WTC11 (cell line): ENCODE results near the gene POLR3A. TPM values are rescaled to one million over a fixed set of nuclear protein-coding genes. Genes with fewer than 3 reads are reported as not detected.

Experiments
- ATAC-seq: fragments of 200-7000 bp; cut with Tn5 transposase; 2 replicates; pipeline ENCODE4 v1.10.0; 2021; ENCODE audit warnings: mild to moderate bottlenecking, moderate library complexity
- CTCF ChIA-PET: fragments of 300-600 bp; sonication (Branson Sonifier 250); formaldehyde crosslinking; loops from one replicate; lab custom pipeline; 2021; ENCODE audit warnings: antibody characterized with exemption; lab: Charles Lee
- POLR2A ChIA-PET: fragments of 350-600 bp; sonication (Branson Sonifier 250); formaldehyde crosslinking; loops from one replicate; lab custom pipeline; 2021; ENCODE audit warnings: antibody characterized with exemption; lab: Charles Lee
- DNase-seq: peaks from one replicate; pipeline ENCODE4 v3.0.0; 2021; ENCODE audit warnings: low spot score
- H3K27ac Mint-ChIP-seq: 2 replicates; pipeline ENCODE4 v1.8.0; 2021; ENCODE audit warnings: mixed read lengths
- H3K27me3 Mint-ChIP-seq: 2 replicates; pipeline ENCODE4 v1.8.0; 2021; ENCODE audit warnings: low read depth, mild to moderate bottlenecking, moderate library complexity, mixed read lengths
- H3K36me3 Mint-ChIP-seq: 2 replicates; pipeline ENCODE4 v1.8.0; 2021; ENCODE audit warnings: mixed read lengths
- H3K4me1 Mint-ChIP-seq: 2 replicates; pipeline ENCODE4 v1.8.0; 2022; ENCODE audit warnings: mixed read lengths
- H3K4me3 Mint-ChIP-seq: 2 replicates; pipeline ENCODE4 v1.8.0; 2021; ENCODE audit warnings: mild to moderate bottlenecking, moderate library complexity, mixed read lengths
- H3K9me3 Mint-ChIP-seq: 2 replicates; pipeline ENCODE4 v1.8.0; 2021; ENCODE audit warnings: mixed read lengths
- AR ChIP-seq: fragments of 250-450 bp; sonication (Bioruptor Pico); IDR thresholded peaks from 2 replicates; pipeline ENCODE4 v1.9.0; 2021; ENCODE audit warnings: mild to moderate bottlenecking
- ELF4 ChIP-seq: sonication (generic); formaldehyde crosslinking; IDR thresholded peaks from 2 replicates; pipeline ENCODE4 v1.8.1; 2022; ENCODE audit warnings: low read depth, mild to moderate bottlenecking, moderate library complexity, missing genetic modification reagents
- EMX1 ChIP-seq: fragments of 250-450 bp; sonication (Bioruptor Pico); IDR thresholded peaks from 2 replicates; pipeline ENCODE4 v1.8.0; 2021; ENCODE audit warnings: mild to moderate bottlenecking
- ERG ChIP-seq: fragments of 250-450 bp; sonication (Bioruptor Pico); IDR thresholded peaks from 2 replicates; pipeline ENCODE4 v1.8.0; 2021; ENCODE audit warnings: mild to moderate bottlenecking
- FOXP4 ChIP-seq: sonication (generic); formaldehyde crosslinking; IDR thresholded peaks from 2 replicates; pipeline ENCODE4 v1.8.0; 2022; ENCODE audit warnings: mild to moderate bottlenecking, missing genetic modification reagents
- JUN ChIP-seq: sonication (generic); formaldehyde crosslinking; IDR thresholded peaks from 2 replicates; pipeline ENCODE4 v1.8.0; 2023; ENCODE audit warnings: mild to moderate bottlenecking, missing genetic modification reagents
- KAT7 ChIP-seq: sonication (generic); formaldehyde crosslinking; IDR thresholded peaks from 2 replicates; pipeline ENCODE4 v1.8.1; 2023; ENCODE audit warnings: missing genetic modification reagents, mild to moderate bottlenecking, borderline replicate concordance
- MYBL2 ChIP-seq: sonication (generic); formaldehyde crosslinking; IDR thresholded peaks from 2 replicates; pipeline ENCODE4 v1.8.1; 2023; ENCODE audit warnings: mild to moderate bottlenecking, moderate library complexity, missing genetic modification reagents
- NFATC4 ChIP-seq: fragments of 250-450 bp; sonication (Bioruptor Pico); IDR thresholded peaks from 2 replicates; pipeline ENCODE4 v1.9.0; 2021; ENCODE audit warnings: mild to moderate bottlenecking
- NFE2L1 ChIP-seq: sonication (generic); formaldehyde crosslinking; IDR thresholded peaks from 2 replicates; pipeline ENCODE4 v1.8.1; 2023; ENCODE audit warnings: missing genetic modification reagents
- PRRX2 ChIP-seq: fragments of 250-450 bp; sonication (Bioruptor Pico); IDR thresholded peaks from 2 replicates; pipeline ENCODE4 v1.8.0; 2021; ENCODE audit warnings: mild to moderate bottlenecking
- RELA ChIP-seq: sonication (generic); formaldehyde crosslinking; IDR thresholded peaks from 2 replicates; pipeline ENCODE4 v1.8.1; 2022; ENCODE audit warnings: missing genetic modification reagents, mild to moderate bottlenecking, borderline replicate concordance
- SMAD3 ChIP-seq: sonication (generic); formaldehyde crosslinking; IDR thresholded peaks from 2 replicates; pipeline ENCODE4 v1.8.0; 2022; ENCODE audit warnings: missing genetic modification reagents, mild to moderate bottlenecking, borderline replicate concordance
- TEAD1 ChIP-seq: sonication (generic); formaldehyde crosslinking; IDR thresholded peaks from 2 replicates; pipeline ENCODE4 v1.8.0; 2022; ENCODE audit warnings: mild to moderate bottlenecking, missing genetic modification reagents
- ZBTB21 ChIP-seq: sonication (generic); formaldehyde crosslinking; IDR thresholded peaks from 2 replicates; pipeline ENCODE4 v1.8.1; 2023; ENCODE audit warnings: mild to moderate bottlenecking, missing genetic modification reagents, borderline replicate concordance
- ZNF512 ChIP-seq: sonication (generic); formaldehyde crosslinking; IDR thresholded peaks from 2 replicates; pipeline ENCODE4 v1.8.1; 2022; ENCODE audit warnings: missing genetic modification reagents, borderline replicate concordance
- ZNF671 ChIP-seq: fragments of 250-450 bp; sonication (Bioruptor Pico); IDR thresholded peaks from 2 replicates; pipeline ENCODE4 v1.8.0; 2021; ENCODE audit warnings: mild to moderate bottlenecking
- total RNA-seq: library from RNA; stranded (reverse); gene quantifications from 3 replicates; pipeline ENCODE4 v1.2.3, GENCODE V29; 2021

Gene POLR3A
- total RNA-seq, 1 experiment from 2014 or later = 32.2 TPM

GRCh38 chr10:78044179-78044578, 14.9 kb upstream of the POLR3A start (continued):
- no peak for TF ChIP-seq ZBTB21 (CRISPR knock-in tag)
- TF ChIP-seq ERG = no peak; the same call in 1 of the 2 replicates
- TF ChIP-seq JUN (CRISPR knock-in tag) = no peak
- TF ChIP-seq EMX1 = no peak
- TF ChIP-seq ELF4 (CRISPR knock-in tag) = no peak
- no peak for TF ChIP-seq KAT7
- TF ChIP-seq MYBL2 (CRISPR knock-in tag) = no peak
- no peak for TF ChIP-seq ZNF671 (CRISPR knock-in tag)
- no peak for TF ChIP-seq ZNF512
- TF ChIP-seq, all 79 proteins: peak for 3

GRCh38 chr10:78042752-78043104, 13.4 kb upstream of the POLR3A start:
- no peaks in the 10 kb centered on the region for H3K27me3 Mint-ChIP-seq
- peak overlapping the region; percentile 81; the same call in 1 of the 2 replicates for H3K27ac Mint-ChIP-seq
- ATAC-seq = no peak
- no peaks in the 10 kb centered on the region for H3K9me3 Mint-ChIP-seq
- H3K36me3 Mint-ChIP-seq = peaks cover 53% of the 10 kb centered on the region
- ChIA-PET POLR2A (interaction anchor here (0.5 kb wide), 1 partner anchor 27 kb away, joined by 4 read pairs; no protein-coding TSS in a partner anchor), CTCF (interaction anchor here (1.1 kb wide), 1 partner anchor 13 kb away, joined by 5 read pairs; the partner anchor contains the start of gene POLR3A)
- H3K4me1 Mint-ChIP-seq = peaks cover 72% of the 10 kb centered on the region
- TF ChIP-seq SMAD3 (CRISPR knock-in tag) = 0 out of 2 replicates have a peak, but pooled peaks have one; percentile 20
- TF ChIP-seq RELA (CRISPR knock-in tag) = no peak
- TF ChIP-seq, all 79 proteins: peak for 1
- no peak overlapping the region for H3K4me3 Mint-ChIP-seq
- DNase-seq = no peak

GRCh38 chr10:78042058-78042751, 12.9 kb upstream of the POLR3A start:
- CTCF ChIA-PET = no interaction called here

More at GRCh38 chr10:78042058-78042751, 12.9 kb upstream of the POLR3A start:
- POLR2A ChIA-PET = interaction anchor here (0.5 kb wide), 1 partner anchor 28 kb away, joined by 4 read pairs; no protein-coding TSS in a partner anchor
- H3K4me3 Mint-ChIP-seq = no peak overlapping the region
- H3K27me3 Mint-ChIP-seq = no peaks in the 10 kb centered on the region
- peaks cover 59% of the 10 kb centered on the region for H3K36me3 Mint-ChIP-seq
- H3K27ac Mint-ChIP-seq = peak overlapping the region; percentile 95
- no peaks in the 10 kb centered on the region for H3K9me3 Mint-ChIP-seq
- DNase-seq (no peak), ATAC-seq (peak; percentile 1; the same call in 1 of the 2 replicates)
- H3K4me1 Mint-ChIP-seq = peaks cover 72% of the 10 kb centered on the region
- TF ChIP-seq AR (CRISPR knock-in tag) (peak; percentile 60), NFATC4 (CRISPR knock-in tag) (peak; percentile 78; the same call in 1 of the 2 replicates), ZNF671 (CRISPR knock-in tag) (peak; percentile 82; the same call in 1 of the 2 replicates), TEAD1 (no peak), EMX1 (peak; percentile 45; the same call in 1 of the 2 replicates), SMAD3 (CRISPR knock-in tag) (no peak), FOXP4 (CRISPR knock-in tag) (no peak), ERG (peak; percentile 22; the same call in 1 of the 2 replicates), NFE2L1 (CRISPR knock-in tag) (no peak), PRRX2 (CRISPR knock-in tag) (peak; percentile 85; the same call in 1 of the 2 replicates)
